Left ventricle myocardium superior (tissue), 1 donor: Measurements from ENCODE around the gene CTNNBIP1. TPM values are rescaled to one million over a fixed set of nuclear protein-coding genes. Genes with fewer than 3 reads are reported as not detected.
A peak's percentile ranks its signal among the peaks of the same experiment; 100 is the strongest.

Source experiments
- ATAC-seq: fragments of 200-7000 bp; cut with Tn5 transposase; one replicate; pipeline ENCODE4 v1.9.1; 2020; ENCODE audit warnings: mild to moderate bottlenecking, moderate library complexity
- DNase-seq: peaks from one replicate; pipeline ENCODE4 v3.0.0-alpha.2; 2020
- intact Hi-C: fragments of 100-400 bp; cut with micrococcal nuclease; formaldehyde crosslinking; loops from one replicate; pipeline ENCODE4 v1.11.0; 2022
- total RNA-seq: library from RNA; stranded (reverse); fragmentation: NEBNext Ultra II Directional; extraction: Animal tissue kit (Norgen Biotek cat#: 25700); gene quantifications from one replicate; pipeline ENCODE4 v1.2.1, GENCODE V29; 2021
- donor health status: DM: no; HTN: yes; CAD: no; lungs with severe emphysema.

The CTNNBIP1 gene
- total RNA-seq, 1 donor from 2014 or later = 45.9 TPM

DNA sequence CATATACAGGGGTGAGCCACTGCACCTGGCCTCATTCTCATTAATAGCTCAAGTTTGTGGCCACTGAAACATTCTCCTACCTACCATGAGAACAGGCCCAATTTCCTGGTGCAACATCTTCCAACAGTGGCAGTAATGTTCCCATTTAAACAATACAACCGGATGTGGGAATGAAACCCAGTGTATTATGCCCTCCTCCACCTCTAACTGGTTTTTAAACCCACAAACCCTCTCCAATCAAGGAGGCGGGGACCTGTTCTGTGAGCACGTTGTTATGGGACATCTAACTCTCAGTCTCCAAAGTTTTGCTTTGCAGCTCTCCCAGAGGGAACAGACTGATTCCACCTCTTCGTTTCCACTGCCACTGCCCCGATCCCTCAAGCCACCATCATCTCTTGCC is 2.6 kb downstream of the CTNNBIP1 start:
- intact Hi-C loops = no loop called here
- no peak for ATAC-seq
- DNase-seq = no peak

DNA sequence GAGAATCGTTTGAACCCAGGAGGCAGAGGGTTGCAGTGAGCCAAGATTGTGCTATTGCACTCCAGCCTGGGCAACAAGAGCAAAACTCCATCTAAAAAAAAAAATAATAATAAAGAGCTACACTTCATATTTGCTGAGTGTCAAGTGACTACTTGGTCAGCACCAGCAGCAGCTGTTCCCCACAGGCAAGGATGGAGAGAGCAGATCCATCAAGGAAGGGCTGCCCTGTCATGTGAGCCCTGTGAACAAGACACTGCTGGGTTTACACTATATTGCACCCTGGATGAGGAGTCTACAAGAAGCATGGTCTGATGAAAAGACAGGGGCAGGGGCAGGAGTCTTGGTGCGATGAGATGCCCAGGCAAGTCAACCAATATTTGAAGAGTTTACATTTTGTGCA is 3.6 kb downstream of the CTNNBIP1 start:
- DNase-seq = no peak
- intact Hi-C loops = no loop called here
- no peak for ATAC-seq

DNA sequence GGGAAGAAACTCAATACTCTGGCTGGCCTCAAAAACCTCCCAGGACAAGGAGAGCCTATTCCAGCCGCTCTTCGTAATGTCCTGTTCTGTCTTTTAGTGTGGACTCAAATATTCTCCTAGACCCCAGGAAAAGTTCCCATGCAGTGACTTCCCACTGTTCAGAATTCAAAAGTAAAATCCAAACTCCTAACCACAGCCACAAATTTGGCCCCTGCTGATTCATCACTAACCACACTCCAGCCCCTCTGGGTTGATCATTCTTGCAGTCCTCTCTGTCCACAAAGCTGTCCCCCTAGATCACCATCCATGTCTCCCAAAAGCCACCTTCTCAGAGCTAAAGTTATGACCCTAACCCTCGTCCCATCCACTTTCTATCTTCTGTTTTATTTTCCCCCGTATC is 5.1 kb downstream of the CTNNBIP1 start:
- no peak for ATAC-seq
- intact Hi-C loops = no loop called here

DNA sequence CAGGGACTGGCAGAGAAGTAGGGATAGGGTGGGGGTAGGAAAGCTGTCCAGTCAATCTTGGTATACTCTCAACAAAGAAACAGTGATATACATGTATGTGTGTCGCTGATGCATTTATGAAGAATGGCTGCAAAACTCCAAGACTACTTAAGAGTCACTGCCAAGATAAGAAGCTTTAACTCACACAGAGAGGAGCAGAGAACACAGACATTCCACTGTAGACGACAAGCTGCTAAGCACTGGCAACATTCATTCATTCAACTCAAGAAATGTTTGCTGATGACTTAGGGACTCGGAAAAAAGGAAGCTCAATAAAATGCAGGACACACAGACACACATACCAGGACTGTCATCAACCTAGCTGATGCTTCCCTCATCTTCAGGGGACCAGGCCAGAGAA is 5.5 kb downstream of the CTNNBIP1 start:
- intact Hi-C loops = no loop called here
- no peak for DNase-seq

More for the DNA sequence above, 5.1 kb downstream of the CTNNBIP1 start:
- DNase-seq = no peak

DNA sequence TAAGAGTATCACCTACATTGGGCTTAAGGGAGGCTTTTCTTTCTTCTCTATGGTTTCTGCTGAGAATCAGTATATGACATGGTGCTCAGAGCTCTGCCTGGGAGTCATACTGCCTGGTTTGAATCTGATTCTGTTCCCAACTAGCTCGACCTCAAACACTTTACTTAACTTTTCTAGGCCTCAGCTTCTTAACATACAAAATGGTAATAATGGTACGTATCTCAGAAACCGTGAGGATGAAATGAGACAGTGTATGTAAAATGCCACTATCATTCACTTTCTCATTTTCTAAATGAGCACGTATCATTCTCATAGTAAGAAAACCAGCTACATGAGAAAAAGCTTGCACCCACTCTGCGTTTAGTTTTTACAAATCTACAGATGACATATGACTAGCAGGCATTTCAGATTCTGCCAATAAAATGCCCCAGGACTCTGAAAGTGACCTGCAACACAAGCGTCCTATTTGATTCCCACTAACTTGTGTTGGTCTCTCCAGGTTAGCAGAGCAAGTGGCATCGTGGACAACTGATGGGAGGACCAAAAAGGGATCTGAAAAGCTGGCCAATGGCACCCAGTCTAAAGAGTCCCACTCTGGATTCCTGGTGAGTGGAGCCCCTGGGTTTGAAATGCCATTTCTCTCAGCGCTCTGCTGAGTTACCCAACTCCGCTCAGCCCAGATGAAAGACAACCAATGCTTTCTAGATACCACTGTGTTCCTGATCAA is 6.1 kb downstream of the CTNNBIP1 start:
- ATAC-seq (no peak), DNase-seq (no peak)
- intact Hi-C loops = no loop called here

More for the DNA sequence above, 5.5 kb downstream of the CTNNBIP1 start:
- ATAC-seq = no peak

DNA sequence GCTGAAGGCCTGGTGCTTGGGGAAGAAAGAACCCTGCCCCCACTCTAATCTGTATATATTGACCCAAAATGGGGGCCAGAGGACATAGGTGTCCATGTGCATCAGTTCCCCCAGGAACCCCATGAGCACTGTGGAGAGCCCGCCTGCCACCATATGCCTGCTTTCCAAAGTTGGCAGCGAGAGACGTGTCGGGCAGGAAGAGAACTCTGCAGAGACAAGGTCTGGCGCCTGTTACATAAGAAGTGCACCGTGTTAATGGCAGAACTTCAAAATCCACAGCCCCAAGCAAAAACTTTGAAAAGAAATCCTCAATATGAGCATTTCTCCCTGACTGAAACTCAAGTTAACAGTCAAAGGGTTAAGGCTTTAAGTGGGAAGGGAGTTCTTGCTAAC is 8.0 kb downstream of the CTNNBIP1 start:
- intact Hi-C loops = no loop called here
- peak; percentile 7 for ATAC-seq

DNA sequence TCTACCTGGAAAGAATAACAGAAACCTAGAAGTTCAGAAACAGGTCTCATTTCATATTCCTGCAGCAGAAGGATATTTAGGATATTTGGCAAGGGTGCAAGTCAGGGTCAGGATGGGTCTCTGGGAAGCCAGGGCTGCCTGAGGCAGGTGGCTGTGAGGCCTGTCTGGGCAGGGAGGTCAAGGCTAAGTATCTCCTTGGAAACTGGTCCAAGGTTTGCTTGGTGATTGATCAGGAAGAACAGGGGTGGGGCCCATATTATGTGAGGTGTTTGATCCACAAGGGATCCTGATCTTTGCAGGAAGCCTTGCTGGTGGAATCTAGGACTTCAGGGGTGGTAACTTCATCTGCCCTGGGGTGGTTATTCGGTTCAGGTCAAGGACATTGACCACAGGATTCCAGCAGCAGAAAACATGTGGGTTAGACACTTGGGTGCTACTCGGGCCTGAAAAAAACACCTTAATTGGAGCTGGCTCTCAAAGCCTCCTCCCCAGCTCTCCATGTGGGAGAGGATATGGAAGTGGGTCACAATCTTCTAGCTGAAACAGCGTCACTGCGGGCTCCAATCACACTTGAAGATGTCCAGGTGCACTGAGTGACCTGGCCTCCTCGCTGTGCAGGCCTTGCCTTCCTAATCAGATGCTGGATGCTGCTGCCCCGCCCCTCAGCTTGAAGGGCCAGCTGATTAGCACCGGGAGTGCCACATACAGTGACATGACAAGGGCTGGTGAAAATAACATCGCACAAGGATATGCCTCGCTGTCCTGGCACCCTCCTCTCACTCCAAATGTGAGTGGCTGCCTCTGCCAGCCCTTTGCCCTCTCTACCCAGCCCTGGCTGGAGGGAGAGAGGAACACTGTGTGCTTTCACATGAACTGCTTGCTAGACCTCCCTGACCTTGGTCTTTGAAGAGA is 8.7 kb downstream of the CTNNBIP1 start:
- intact Hi-C loops = no loop called here
- peak; percentile 85 for DNase-seq
- peak; percentile 85 for ATAC-seq

More for the DNA sequence above, 8.0 kb downstream of the CTNNBIP1 start:
- DNase-seq = no peak

DNA sequence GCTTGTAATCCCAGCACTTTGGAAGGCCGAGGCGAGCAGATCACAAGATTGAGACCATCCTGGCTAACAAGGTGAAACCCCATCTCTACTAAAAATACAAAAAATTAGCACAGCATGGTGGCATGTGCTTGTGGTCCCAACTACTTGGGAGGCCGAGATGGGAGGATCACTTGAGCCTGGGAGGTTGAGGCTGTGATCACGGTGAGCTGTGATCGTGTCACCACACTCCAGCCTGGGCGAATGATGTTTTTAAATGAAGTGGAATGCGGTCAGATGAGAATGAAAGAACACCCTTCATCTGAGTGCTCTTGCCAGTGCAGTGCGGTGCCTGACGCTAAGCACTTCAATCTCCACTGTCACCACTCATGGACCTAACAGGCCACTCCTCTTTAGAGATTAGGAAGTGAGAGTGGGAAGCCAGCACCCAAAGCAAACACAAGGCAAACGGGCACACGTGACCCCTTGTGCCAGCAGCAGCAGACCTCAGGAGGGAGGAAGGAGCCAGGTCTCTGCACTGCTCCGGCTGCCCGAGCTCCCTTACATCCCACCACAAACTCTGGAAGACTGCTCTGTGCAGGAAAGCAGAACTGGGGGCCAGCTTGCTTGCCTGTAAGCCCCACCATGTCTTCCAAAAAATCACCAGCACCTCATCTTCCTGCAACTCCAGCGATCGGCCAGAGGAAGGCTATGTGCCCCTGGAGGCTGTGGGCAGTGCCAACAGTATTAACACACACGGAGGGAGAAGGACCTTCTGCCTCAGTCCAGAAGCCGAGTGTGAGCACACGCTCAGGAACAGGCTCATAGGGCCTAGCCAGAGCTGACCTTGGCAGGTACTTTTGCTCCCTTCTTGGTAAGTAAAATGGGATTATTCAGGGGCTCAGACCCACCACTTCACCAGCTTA is 9.7 kb downstream of the CTNNBIP1 start:
- peak; percentile 82 for DNase-seq
- peak; percentile 86 for ATAC-seq
- intact Hi-C loops = no loop called here

DNA sequence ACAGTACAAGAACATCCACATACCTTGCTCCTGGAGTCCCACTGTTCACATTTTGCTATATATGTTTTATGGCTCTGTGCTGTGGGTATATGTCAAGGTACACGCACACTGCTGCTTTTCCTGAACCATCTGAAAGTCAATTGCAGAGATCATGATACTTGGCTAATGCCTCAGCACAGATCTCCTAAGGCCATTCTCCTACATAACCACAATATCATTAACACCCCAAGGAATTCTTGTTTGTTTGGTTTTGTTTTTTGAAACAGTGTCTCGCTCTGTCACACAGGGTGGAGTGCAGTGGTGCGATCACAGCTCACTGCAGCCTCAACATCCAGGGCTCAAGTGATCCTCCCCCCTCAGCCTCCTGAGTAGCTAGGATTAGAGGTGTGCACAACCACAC is 16.0 kb downstream of the CTNNBIP1 start:
- ATAC-seq = no peak
- intact Hi-C loops = no loop called here

DNA sequence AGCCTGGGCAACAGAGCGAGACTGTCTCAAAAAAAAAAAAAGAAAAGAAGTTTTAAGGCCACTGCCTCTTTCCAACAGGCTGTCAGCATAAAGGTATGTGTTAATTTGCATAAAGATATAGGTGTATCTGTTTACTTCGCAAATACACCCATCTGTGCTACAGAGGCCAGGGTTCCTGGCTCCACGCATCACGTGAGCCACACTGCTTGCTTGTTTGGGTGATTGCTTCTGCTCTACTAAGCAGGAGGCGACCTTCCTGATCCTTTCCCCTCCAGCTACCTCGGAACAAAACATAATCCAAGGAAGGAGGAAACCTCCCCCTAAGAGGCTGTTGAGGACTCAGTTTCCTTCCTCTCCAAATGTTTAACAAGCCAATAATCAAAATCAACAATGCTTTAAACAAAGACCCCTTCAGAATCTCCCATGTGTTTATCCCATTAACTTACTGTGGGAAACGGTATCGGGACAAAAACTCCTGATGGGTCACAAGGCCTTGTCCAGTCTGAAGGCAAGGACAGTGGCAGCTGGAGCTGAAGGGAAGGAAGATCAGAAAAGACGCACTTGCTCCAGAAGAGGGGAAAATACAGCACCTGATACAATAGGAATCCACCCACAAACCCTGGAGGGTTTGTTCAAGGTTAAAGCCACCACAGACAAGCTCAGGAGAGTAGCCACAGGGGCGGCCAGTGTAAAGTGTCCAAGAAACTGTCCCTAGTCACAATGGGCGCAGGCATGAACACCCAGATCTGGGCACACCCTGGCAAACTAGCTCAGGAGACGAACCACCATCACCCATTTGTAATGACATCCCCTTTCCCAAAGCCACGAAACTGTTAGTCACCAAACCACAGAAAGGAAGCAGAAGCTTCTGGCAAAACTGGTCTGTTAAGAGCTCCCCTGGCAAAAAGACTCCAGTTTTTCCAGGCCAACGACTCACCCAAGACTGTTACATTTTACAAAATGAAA is 17.2 kb downstream of the CTNNBIP1 start:
- ATAC-seq (peak; percentile 50), DNase-seq (no peak)
- intact Hi-C loops = no loop called here

More for the DNA sequence above, 16.0 kb downstream of the CTNNBIP1 start:
- no peak for DNase-seq

DNA sequence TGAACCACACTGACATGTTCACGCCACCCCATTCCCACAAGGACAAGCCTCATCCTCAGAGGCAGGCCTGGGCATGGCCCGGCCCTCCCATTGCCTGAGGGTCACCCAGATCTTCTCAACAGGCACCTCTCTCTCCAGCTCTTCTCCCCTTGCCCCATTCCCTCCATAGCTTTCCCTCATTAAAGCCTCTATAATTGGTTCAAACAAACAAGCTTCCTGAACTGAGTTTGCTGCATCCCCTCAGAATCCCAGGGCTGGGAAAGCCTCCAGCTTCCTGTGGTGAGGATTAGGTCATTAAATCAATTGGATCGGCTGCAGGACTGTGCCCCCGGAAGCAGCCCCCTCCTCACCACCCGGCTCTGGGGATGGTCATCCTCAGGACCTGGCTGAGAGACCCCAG is 18.9 kb downstream of the CTNNBIP1 start:
- intact Hi-C loops = no loop called here
- ATAC-seq = no peak
- no peak for DNase-seq

DNA sequence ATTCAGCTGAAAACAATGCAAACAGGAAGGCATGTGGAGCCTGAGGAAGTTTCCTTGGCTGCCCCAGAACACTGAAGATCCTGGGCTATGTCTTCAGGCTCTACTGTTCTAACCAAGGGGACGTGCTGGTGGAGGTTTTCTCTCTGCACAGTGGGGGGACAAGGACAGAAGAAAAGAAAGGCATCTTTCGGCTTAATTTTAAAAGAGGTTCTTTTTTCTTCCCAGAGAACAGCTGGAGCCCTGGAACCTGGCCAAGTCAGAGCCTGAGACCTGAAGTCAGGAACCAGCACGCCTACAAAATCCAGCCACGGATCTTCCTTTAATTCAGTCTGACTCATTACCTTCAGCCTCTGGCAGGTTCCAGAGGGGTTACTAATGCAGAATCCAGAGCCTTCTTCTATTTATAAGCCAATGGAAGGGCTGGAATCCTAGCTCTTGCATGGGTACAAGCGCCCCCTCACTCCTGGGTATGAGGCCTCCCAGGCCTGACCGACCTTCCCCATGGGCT is 19.8 kb downstream of the CTNNBIP1 start:
- intact Hi-C loops = no loop called here
- ATAC-seq (no peak), DNase-seq (peak; percentile 74)

DNA sequence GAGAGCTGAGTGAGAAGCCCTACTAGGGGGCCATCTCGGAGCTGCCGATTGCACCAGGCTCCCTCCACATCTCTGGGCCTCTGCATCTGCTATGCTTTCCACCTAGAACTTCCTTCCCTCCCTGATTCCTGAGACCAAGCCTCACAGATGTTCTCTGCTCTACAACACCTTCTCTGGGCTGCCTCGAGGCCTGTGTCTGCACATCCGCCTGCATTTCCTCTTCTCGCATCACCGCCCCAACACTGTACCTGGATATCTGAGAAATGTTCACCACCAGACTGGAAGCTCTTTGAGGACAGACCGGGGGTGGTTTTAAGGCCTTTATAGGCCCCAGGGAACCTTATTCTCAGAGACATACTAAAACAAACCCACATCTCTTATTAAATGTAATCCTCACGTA is 20.7 kb downstream of the CTNNBIP1 start:
- intact Hi-C loops = no loop called here
- DNase-seq = no peak

DNA sequence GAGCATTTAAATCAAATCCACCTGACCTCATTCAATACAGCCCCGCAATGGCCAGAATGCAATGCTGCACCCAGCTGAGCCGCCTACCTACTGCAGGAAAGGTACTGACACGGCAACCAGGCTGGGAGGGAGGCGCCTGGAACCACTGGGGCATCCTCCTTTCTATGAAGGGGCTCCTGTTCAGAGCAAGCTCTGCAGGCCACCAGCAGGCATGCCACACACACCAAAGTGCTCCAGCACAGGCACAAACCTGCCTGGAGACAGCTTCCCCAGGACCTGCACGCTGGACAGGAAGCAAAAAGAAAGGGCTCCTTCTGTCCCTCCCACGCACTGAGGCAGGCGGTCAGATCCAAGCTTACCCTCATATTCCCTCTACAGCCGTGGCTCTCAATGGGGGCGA is 21.2 kb downstream of the CTNNBIP1 start:
- DNase-seq (no peak), ATAC-seq (no peak)
- intact Hi-C loops = no loop called here

More for the DNA sequence above, 20.7 kb downstream of the CTNNBIP1 start:
- ATAC-seq = no peak

DNA sequence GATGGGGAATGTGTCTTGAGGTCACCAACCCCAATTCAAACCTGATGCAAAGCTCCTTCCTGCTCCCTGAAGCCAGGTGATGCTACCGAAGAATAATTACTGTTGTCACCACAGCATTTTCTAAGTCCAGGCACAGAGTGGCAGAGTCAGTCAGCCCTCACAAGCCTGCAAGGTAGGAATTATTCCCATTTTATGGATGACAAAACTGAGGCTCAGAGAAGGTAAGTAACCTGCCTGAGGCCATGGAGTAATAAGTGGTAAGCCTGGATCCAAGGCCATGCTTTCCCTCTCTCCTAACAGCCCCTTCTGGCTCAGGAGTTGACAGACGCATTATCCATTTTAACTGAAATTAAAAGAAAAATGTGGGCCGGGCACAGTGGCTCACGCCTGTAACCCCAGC is 23.0 kb downstream of the CTNNBIP1 start:
- DNase-seq (peak; percentile 19), ATAC-seq (no peak)
- intact Hi-C loops = no loop called here

DNA sequence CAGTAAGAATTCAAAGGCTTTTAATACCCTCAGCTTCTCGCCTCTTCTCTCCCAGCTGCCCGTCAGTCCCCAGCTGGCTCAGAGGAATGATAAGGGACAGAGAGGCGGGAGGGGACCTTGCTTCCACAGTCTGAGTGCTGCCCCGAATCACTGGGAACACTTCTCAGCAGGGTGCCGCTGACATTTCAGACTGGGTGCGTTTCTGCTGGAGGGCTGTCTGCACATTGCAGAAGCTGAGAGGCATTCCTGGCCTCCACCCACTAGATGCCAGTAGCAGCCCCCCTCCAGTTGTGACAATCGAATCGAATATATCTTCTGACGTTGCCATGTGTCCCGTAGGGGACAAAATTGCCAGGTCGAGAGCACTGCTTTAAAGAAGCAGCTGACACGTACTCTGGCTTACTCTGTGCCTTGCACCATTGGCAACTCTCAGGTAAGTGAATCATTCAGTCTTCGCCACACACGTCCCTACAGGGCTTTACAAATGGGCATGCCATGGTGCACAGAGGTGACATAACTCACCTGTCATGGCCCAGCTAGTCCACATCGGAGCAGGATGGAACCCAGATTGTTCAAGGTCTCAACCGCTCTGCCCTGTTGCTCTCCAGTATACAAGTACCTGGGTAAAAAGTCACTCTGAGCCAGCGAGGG is 23.9 kb downstream of the CTNNBIP1 start:
- DNase-seq (peak; percentile 51), ATAC-seq (peak; percentile 78)
- intact Hi-C loops = no loop called here

DNA sequence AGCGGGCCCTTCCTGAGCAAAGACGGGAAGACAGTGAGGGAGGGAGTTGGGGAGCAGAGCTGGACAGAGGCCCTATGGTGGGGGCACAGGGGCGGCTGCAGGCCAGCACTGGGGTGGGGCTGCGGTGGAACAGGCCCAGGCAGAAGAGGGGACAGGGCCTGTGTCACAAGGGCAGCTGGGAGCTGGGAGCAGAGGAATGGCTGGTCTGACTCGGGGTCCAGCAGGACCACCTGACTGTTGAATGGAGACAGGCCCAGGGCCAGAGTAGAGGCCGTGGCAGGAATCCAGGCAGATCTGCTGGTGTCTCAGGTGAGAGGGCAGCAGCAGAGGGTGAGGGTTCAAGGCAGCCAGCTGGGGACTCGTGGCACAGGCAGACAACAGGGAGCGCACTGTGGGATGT is 25.3 kb downstream of the CTNNBIP1 start:
- intact Hi-C loops = no loop called here
- no peak for ATAC-seq
- DNase-seq = no peak
